CD1c-positive myeloid dendritic cell (primary cell): ENCODE measurements around the gene CHST6.
"Not testable (repeated sequence)": the region's sequence is repeated elsewhere in the genome, so short reads cannot be mapped to it uniquely, and the experiment has no call there.

Experiments
- DNase-seq: peaks from one replicate; pipeline ENCODE4 v3.0.0-alpha.2; 2016; ENCODE audit errors: extremely low spot score

The CHST6 gene

DNA sequence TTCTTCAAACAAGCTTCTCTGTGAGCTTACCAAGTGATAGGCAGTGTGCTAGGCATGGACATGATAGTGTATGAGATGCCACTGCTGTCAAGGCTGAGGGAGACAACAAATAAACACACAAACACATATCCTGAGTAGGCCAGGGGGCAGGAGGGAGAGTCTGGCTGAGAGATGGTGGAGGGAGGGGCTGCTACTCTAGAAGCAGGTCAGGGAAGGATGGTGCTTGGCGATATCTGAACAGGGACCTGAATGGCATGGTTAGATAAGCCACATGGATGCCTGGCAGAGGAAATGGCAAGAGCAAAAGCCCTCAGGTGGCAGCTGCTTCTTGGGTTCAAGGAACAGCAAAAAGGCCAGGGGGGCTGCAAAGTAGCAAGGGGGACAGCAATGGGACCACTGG lies 8.6 kb upstream of the CHST6 start:
- no peak for DNase-seq

DNA sequence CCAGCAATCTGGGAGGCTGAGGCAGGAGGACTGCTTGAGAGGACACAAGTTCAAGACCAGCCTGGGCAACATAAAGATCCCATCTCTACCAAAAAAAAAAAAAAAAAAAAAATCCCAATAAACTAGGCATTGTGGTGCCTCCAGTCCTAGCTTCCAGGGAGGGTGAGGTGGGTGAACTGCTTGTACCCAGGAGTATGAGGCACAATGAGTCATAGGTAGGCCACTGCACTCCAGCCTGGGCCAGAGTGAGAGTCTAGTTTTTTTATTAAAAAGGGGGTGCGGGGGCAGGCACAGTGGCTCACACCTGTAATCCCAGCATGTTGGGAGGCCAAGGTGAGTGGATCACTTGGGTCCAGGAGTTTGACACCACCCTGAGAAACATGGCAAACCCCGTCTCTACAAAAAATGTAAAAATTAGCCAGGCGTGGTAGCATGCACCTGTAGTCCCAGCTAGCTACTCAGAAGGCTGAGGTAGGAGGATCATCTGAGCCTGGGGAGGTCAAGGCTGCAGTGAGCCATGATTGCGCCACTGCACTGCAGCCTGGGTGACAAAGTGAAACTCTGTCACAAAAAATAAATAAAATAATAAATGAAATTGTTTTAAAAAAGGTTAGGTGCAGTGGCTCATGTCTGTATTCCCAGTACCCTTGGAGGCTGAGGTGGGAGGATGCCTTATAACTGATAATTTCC lies 7.8 kb upstream of the CHST6 start:
- DNase-seq = no peak

DNA sequence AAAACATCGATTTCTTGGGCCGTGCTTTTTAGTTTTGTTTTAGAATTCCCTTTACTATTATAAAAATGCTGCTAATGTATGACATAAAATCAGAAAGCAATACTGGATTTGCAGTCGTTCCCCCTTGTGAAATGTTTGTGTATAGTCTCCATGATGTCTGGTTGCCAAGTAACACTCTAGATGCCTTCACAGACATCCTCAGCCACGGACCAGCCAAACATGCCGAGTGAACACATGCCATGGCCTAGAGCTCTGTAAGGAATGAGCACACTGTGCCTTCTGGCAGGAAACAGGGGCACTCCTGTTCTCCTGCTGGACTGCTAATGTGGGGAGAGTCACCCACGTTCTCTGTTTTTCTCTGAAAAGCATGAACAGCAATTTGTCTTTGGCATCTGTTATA lies 6.6 kb upstream of the CHST6 start:
- DNase-seq = not testable (repeated sequence)

DNA sequence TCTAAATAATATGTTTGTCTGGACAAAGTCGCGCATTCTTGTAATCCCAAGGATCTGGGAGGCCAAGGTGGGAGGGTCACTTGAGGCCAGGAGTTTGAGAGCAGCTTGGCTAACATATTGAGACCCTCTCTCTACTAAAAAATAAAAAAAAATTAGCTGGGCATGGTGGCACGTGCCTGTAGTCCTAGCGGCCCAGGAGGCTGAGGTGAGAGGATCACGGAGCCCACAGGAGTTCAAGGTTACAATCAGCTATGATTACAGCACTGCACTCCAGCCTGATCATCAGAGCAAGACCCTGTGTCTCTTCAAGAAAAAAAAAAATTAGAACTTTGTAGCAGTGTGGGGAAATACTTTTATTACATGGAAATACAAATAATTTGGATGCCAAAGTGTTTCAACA lies 6.1 kb upstream of the CHST6 start:
- no peak for DNase-seq

DNA sequence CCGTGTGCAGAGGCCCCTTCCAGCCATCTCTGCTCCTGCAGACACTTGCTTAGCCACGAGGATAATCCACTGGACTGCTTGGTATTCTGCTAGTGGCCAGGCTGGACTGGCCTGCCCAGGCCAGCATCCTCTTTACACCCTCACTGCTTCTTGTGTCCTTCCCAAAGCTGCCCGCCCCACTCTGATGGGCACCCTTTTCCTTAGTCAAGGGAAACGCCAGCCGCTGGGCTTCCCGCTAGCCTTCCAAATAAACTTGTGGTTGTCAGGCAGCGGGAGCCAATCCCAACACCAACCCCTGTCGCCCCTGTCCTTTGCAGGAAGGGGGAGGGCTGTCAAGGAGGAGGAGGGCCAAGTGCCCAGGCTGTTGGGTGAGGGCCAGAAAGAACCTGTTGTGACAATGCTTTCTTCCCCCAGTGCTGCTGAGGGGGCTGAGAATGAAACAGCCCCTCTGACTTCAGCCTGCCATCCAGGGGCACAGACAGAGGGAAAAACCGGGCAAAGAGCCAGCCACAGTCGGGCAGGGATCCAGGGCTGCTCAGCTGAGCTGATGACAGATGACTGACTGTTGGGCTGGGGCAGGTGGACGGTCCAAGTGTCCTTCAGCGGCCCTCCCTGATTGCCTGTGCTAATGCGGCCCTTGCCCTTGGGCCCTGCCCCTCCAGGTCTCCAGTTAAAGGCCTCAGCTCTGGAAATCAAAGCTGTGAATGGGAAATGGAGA lies 3.5 kb upstream of the CHST6 start:
- not testable (repeated sequence) for DNase-seq

DNA sequence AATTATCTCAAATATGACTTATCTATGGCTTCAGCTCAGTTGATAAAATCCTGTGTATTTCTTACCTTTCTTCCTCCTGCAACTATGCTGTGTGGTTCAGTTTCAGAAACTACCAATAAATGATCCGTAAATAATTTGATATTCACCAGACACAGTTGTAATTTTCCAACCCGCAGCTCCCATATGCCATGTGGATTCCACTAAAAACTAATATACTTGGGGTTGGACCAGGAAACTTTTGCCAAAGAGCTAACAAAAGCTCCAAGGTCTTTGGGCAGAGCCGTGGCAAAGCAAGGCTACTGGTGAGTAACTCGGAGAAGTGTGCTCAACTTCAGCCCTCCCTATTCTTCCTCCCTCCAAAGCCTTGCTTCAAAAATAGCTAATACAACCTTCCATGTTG lies 2.3 kb upstream of the CHST6 start:
- no peak for DNase-seq

DNA sequence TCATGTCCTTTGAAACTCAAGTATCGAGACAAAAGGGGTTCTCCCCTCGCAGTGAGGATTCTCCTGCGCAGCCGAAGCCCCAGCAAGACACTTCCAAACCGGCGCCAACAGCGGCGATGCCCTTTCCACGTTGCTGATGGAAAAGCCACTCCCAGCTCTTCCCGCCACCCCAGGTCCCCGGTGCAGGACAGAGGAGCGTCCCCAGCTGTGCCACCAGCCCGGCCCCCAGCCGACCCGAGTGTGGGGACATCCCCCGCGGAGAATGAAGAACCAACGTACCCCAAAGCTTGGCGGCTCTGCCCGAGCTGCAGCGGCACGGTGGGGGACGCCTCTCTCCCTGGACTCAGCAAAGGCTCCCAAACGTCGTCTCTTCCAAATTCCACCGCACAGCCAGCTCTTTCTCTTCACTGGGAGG lies 573 bp downstream of the CHST6 start:
- no peak for DNase-seq

DNA sequence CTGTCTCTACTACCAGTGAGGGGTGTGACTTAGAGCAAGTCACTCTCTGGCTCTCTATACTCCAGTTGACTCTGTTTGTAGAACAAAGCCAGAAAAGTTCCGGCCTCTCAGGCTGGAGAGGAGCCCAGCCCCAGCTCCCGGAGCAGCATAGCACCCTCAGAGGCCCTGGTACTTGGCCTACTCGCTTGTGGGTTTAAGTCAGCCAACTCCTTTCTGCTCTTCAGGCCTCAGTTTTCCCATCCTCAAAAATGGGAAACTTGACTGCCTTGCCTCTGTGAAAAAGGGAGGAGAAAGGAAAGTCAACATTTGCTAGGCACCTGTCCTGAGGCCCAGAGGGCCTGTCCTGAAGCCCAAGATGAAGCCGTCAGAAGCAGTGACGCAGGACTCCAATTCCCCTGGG lies 1.1 kb downstream of the CHST6 start:
- no peak for DNase-seq

DNA sequence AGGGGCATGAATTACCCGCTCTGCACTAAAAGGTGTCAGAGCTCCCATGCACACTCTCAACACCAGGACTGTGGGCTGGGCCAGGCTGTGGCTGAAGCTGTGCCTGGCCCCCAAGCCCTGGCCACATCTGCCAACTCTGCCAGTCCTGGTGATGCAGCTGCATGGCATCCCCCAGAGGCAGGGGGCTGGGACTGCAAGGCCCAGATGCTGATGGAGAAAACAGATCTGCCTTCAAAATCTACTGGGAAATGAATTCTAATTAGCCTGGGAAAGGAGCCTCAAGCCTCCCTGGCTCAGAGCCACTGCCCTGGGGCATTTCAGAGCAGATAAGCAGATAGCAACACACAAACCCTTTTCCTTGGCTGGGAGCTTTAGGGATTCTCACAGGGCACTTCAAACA lies 3.4 kb downstream of the CHST6 start:
- no peak for DNase-seq

DNA sequence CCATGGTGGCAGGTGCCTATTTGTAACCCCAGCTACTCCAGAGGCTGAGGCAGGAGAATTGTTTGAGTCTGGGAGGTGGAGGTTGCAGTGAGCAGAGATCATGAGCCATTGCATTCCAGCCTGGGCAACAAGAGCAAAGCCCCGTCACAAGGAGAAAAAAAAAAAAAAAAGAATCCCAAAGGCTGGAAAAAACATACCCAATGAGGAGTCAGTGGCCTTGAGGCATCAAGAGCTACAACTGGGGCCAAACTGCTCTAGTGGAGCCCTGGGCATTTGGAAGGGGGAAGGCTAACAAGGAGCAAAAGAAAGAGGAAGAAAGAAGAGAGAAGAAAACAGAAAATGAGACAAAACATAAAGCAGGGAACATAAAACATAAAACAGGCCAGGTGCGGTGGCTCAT lies 6.9 kb downstream of the CHST6 start:
- DNase-seq = no peak

DNA sequence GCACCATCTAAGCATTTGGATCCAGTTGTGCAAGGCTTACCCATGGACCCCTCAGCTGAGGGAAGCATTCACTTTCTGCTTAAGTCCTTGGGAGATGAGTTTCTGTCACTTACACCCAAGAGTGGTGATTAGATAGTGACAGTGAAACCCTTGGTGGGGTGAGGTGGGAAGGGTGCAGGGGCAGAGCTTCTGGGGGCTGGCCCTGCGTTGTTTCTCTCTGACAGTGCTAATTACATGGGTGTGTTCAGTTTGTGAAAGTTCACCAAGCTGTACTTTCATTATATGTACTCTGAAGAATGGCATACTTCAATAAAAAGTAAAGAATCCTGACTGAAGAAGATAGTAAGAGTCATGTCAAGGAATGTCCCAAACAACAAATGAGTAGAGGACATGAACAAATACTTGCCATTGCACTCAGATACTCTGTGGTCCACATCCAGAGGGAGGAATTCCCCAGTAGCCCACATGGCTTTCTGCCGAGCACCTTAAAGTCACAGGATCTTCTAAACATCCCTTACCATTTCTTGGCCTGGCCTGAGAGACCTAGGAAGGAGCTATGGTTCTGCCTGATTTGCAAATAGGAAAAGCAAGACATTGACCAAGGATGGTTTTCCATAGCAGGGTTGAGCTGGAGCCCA lies 8.4 kb downstream of the CHST6 start:
- no peak for DNase-seq

DNA sequence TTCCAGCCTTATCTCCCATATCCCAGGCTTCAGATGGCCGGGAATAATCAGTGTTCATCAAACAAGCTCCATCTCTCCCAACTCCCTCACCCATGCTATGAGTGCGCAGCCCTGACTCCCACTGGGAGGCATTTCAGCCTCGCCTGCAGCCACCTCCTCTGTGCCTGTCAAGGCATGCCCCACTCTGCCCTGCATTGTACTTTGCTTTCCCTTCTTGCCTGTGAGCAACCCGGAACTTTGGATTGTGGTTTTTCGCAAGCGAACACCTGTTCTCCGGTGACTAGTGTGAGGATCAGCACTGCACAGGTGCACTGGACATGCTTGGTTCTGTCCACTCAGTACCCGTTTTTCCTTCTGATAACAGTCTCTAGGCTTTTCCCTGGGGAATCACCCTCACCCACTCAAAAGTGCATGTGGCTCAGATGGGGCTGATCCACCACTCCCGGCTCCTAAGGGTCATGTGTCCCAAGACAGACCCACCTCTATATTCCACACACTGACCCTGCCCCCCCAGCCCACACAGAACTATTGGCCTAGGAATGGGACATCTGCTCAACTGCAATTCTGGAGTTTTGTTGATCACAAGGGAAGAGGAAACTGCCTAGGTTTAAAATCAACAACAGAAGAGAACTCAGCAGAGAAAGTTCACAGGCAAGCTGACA lies 9.1 kb downstream of the CHST6 start:
- DNase-seq = no peak

DNA sequence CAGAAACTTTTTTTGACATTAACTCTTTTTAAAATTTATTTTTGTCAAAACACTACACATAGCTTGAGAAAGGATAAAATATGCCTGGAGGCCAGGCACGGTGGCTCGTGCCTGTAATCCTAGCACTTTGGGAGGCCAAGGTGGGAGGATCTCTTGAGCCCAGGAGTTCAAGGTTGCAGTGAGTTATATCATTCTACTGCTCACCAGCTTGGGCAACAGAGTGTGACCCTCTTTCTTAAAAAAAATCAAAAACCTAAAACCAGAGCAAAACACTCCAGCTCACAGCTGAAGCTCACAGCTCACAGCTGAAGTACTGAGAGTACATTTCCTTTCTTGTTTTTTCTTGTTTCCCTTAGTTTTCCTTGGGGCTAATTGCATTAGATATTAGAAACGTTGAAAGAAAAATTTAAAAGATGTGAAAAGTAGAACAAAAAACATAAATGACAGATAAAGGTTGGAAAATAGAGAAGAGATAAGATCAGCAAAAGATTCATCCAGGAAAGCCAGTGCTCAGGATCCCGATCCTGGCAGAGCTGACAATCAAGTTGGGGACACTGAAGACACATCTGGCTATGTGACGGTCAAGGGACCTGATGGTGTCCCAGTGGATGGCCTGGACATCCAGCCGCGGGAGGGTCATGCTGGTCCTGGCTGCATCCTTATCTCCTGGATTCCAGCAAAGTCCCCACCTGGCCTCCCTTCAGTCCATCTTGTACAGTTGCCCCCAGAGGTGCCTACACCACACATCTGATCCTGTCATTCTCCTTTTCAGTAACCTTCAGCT lies 9.8 kb downstream of the CHST6 start:
- DNase-seq = no peak

DNA sequence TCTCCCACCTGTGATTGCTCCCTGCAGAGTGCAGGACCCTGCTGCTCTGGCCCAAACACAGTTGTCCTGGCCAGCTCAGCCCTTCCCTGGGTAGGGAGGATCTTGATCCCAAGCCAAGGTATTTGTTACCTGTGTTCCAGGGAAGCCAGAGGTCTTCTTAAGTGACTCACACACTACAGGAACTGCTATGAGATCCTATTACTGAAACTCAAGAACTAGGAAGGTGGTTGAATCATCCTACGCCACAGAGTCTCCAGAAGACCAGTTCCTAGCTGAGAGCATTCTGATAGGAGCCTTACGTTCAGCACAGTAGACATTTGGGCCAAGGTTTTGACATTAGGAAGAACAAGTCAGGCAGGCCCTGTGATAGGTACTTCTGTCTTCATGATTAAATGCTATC lies 12.0 kb downstream of the CHST6 start:
- no peak for DNase-seq

DNA sequence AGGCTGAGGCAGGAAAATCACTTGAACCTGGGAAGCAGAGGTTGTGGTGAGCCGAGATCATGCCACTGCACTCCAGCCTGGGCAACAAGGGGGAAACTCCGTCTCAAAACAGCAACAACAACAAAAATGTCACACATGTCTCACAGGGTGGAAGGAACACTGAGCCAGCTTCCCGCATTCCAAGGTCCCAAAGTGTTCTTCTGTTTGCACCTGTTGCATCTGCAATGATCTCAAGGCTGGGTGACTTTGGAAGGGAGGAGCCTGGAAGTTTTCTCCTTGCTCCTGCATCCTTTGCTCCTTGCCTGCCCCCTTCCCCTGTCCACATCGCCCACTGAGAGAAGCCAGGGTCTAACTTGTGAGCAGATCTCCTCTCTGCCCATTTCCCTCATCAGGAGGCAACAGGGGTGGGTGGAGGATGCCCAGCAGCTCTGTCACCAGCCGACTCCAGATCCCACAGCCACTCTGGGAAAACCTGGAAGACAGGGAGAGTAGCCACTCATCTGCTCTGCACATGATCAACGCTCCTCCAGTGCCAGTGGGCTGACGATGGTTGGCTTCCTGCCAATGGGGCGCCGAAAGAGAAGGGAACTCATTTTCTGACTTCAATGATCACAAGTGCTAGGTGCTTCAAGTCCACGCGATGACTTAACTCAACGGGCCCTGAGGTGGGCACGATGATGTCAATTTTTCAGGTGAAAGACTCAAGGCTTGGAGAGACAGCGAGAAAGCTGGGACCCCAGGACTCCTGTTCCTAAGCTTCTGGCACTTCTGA lies 12.6 kb downstream of the CHST6 start:
- DNase-seq = no peak

DNA sequence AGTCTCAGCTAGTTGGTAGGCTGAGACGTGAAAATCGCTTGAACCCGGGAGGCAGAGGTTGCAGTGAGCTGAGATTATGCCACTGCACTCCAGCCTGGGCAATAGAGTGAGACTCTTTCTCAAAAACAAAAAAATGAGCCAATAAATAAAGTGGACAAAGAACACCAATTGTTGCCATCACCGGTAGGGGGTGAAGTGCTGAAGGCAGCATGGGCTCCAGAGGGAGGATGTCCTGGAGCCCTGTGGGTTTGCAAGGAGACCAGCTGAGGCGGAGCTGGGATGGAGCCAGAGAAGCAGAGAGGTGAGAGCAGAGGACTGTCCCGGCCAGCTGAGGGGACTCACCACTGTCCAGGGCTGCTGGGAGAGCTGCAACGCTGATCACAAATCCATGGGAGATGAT lies 13.8 kb downstream of the CHST6 start:
- no peak for DNase-seq

DNA sequence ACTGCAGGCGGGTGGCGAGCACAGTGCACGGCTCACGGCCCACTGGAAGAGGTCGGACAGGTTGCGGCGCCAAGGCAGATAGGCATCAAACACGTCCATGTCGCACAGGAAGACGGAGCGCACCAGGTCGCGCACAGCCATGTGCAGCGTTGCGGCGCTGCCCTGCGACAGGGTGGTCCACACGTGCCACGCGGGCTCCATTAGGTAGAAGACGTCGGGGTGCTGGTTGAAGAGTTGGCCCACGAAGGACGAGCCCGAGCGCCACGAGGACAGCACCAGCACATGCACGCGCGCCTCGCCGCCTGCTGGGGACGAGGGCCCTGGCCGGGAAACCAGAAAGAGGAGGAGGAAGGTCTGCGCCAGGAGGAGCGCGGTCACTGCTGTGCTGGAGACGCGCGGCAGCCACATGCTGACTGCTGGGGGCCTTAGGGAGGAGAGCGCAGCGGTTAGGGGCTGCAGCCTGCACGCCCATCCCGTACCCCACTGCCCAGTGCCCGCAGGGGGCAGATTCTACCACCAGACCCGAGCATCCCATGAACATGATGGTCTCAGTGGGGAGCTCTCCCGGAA lies 15.7 kb downstream of the CHST6 start:
- DNase-seq = no peak

DNA sequence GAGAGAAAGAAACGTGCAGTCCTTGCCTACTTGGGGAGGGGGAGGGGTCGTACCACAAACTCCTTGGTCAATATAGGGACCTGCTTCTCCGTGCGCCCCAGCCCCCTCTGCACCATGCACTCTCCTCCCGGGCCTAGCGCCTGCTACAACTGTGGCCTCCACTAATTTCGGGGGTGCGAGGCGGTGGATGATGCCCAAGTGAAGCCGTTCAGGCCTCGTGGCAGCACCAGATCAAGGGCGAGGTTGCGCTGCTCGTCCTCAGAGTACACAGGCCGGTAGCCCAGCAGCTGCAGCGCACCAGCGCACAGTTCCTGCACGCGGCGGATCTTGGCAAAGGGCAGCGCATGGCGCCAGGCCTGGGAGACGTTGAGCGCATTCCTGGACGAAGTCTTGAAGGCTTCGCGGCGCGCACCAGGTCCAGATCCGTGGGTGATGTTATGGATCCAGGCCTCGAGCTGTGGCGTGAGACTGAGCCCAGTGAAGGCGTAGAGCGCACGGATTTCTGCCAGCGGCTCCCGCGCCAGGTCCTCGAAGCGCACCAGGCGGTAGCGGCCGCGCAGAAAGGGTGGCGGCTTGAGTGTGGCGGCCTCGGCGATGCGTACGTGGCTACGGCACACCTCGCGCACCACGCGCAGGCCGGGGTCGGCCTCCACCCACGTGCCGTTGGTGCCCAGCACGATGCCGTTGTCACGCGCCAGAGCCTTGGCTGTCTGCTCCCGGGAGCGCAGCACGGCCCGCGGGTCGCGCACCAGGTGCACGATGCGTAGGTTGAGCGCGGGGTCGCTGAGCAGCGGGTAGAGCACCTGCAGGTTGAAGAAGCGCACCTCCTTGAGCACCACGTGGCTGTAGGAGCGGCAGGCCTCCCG lies 16.5 kb downstream of the CHST6 start:
- no peak for DNase-seq

DNA sequence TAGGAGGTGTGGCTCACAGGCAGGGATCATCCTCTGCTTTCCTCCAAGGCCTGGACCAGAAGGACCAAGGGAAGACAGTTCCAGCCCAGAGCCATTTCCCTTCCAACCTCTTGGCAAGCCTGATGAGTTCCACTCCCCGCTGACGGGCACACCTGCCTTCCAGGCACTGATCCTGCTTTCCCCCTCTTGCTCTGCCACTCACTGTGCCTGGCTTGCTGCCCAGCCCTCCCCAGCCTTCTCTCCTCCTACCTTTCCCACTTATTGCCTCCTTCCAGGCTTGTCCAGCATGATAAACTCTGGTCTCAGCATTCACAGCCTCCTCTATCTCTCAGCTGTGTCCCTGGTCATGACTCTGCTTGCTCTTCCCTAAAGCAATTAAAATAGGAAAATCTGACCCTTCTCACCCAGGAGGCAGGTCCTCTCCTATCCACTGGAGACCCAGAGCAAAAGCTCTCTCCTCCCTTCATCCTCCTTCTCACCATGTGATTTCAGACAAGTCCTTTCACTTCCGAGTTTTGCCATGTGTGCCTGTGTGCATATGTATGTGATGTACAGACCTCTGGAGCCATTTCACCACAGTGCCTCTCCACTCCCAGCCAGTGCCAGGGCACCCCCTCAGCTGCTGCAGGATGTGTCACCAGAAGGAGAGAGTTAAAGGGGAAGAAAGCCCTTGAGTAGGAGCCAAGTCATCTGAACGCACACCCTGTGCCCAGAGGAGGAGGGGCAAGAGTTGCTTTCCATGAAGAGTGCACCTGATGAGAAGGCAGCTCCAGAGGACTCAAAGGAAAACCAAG lies 17.4 kb downstream of the CHST6 start:
- DNase-seq = peak; percentile 61
